ENCODE results near the gene PRELID3B.

PRELID3B gene

GRCh38 chr20:59051666-59052185 lies 9.1 kb upstream of the PRELID3B start:
- H3K4me3 ChIP-seq (replicated peaks in 1 of 2; ENCODE audit: low read depth in 2 of 2, low read length in 2 of 2): no peak overlapping the region
- TF ChIP-seq, protein P1, sequence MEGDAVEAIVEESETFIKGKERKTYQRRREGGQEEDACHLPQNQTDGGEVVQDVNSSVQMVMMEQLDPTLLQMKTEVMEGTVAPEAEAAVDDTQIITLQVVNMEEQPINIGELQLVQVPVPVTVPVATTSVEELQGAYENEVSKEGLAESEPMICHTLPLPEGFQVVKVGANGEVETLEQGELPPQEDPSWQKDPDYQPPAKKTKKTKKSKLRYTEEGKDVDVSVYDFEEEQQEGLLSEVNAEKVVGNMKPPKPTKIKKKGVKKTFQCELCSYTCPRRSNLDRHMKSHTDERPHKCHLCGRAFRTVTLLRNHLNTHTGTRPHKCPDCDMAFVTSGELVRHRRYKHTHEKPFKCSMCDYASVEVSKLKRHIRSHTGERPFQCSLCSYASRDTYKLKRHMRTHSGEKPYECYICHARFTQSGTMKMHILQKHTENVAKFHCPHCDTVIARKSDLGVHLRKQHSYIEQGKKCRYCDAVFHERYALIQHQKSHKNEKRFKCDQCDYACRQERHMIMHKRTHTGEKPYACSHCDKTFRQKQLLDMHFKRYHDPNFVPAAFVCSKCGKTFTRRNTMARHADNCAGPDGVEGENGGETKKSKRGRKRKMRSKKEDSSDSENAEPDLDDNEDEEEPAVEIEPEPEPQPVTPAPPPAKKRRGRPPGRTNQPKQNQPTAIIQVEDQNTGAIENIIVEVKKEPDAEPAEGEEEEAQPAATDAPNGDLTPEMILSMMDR (IDR thresholded peaks at IDR 0.05; ENCODE audit: low read depth, low read length): no peak
- DNase-seq (ENCODE audit: low read depth in 2 of 2): no peak

DNA sequence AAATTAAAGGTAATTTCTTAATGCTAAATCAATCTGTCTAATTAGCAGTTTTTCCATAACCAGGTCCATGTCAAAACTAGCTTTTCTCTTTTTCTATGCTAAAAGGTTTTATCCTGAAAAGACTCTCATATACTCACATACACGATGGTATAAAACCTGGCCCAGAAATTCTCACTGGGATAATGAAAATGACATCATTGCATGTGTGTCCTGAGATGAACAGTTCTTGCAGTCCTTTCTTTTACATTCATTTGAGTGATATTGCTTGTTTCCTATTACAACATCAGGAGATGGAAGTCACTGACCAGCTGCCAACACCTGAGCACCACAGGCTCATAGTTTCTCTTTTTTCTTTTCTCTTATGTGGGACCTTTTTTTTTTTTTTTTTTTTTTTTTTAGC lies 7.9 kb upstream of the PRELID3B start:
- no peak for DNase-seq (ENCODE audit: low read depth in 2 of 2)
- no peak overlapping the region for H3K4me3 ChIP-seq (replicated peaks in 1 of 2; ENCODE audit: low read depth in 2 of 2, low read length in 2 of 2)
- TF ChIP-seq, protein P1 (IDR thresholded peaks at IDR 0.05; ENCODE audit: low read depth, low read length): no peak

GRCh38 chr20:59048681-59049030 lies 6.1 kb upstream of the PRELID3B start:
- no peak for DNase-seq (ENCODE audit: low read depth in 2 of 2)
- TF ChIP-seq, protein P1 (IDR thresholded peaks at IDR 0.05; ENCODE audit: low read depth, low read length): no peak

GRCh38 chr20:59047938-59048680 lies 5.5 kb upstream of the PRELID3B start:
- no peak overlapping the region for H3K4me3 ChIP-seq (replicated peaks in 1 of 2; ENCODE audit: low read depth in 2 of 2, low read length in 2 of 2)
- DNase-seq (ENCODE audit: low read depth in 2 of 2): peak; percentile 45 to 51
- TF ChIP-seq, protein P1 (IDR thresholded peaks at IDR 0.05; ENCODE audit: low read depth, low read length): no peak

More at GRCh38 chr20:59048681-59049030, 6.1 kb upstream of the PRELID3B start:
- H3K4me3 ChIP-seq (replicated peaks in 1 of 2; ENCODE audit: low read depth in 2 of 2, low read length in 2 of 2): no peak overlapping the region

GRCh38 chr20:59046862-59047261 lies 4.3 kb upstream of the PRELID3B start:
- TF ChIP-seq, protein P1 (IDR thresholded peaks at IDR 0.05; ENCODE audit: low read depth, low read length): no peak
- no peak overlapping the region for H3K4me3 ChIP-seq (replicated peaks in 1 of 2; ENCODE audit: low read depth in 2 of 2, low read length in 2 of 2)
- no peak for DNase-seq (ENCODE audit: low read depth in 2 of 2)

GRCh38 chr20:59044796-59045195 lies 2.2 kb upstream of the PRELID3B start:
- H3K4me3 ChIP-seq (replicated peaks in 1 of 2; ENCODE audit: low read depth in 2 of 2, low read length in 2 of 2): no peak overlapping the region
- TF ChIP-seq, protein P1 (IDR thresholded peaks at IDR 0.05; ENCODE audit: low read depth, low read length): no peak
- DNase-seq (ENCODE audit: low read depth in 2 of 2): no peak

All from cardiac fibroblast (primary cell).